HEK293 (cell line): Measurements from ENCODE around the gene MYO1E.

ENCODE experiments used
- CTCF ChIA-PET: fragments of 350-600 bp; formaldehyde crosslinking; extraction: SDS; loops from one replicate; lab custom pipeline; 2021; ENCODE audit warnings: antibody characterized with exemption; lab: Yijun Ruan, JAX
- POLR2A ChIA-PET: fragments of 300-600 bp; formaldehyde crosslinking; extraction: SDS; loops from one replicate; lab custom pipeline; 2020; ENCODE audit warnings: antibody characterized with exemption, inconsistent platforms; lab: Yijun Ruan, JAX
- H3K27ac ChIP-seq: fragments of 200-500 bp; sonication (Bioruptor generic); 2 replicates; pipeline ENCODE4 v1.5.1; 2014; ENCODE audit warnings: low read depth, low read length, control low read depth, inconsistent platforms; ENCODE audit errors: extremely low read depth
- H3K36me3 ChIP-seq, 2 experiments: fragments of 200-500 bp in 1 of 2; sonication (Bioruptor generic) in 1 of 2; 1 replicate in 1 of 2; 2 replicates in 1 of 2; pipeline ENCODE4 v1.5.1; 2014 to 2017; ENCODE audit warnings: inconsistent platforms in 2 of 2, low read length in 2 of 2; ENCODE audit not compliant: control insufficient read depth in 2 of 2, insufficient read depth in 1 of 2
- H3K4me1 ChIP-seq: fragments of 200-500 bp; sonication (Bioruptor generic); 2 replicates; pipeline ENCODE4 v1.5.1; 2014; ENCODE audit warnings: mild to moderate bottlenecking, low read length, inconsistent platforms; ENCODE audit not compliant: control insufficient read depth, insufficient read depth
- H3K4me3 ChIP-seq: 2 replicates; pipeline ENCODE4 v1.5.1; 2011; ENCODE audit warnings: low read depth, mild to moderate bottlenecking, control low read depth, low read length, moderate library complexity
- H3K9me3 ChIP-seq: fragments of 200-500 bp; sonication (Bioruptor generic); 2 replicates; pipeline ENCODE4 v1.5.1; 2014; ENCODE audit warnings: low read depth, low read length, inconsistent platforms; ENCODE audit not compliant: control insufficient read depth, insufficient read depth
- IKZF3 ChIP-seq: fragments of 450-650 bp; IDR thresholded peaks from 2 replicates; pipeline ENCODE4 v1.5.0; 2018; ENCODE audit warnings: missing biosample characterization, mild to moderate bottlenecking, missing genetic modification characterization, moderate library complexity
- KLF1 ChIP-seq: fragments of 450-650 bp; formaldehyde crosslinking; IDR thresholded peaks from 2 replicates; pipeline ENCODE4 v1.5.1; 2016; ENCODE audit warnings: missing biosample characterization, missing genetic modification characterization
- OSR2 ChIP-seq: fragments of 450-650 bp; formaldehyde crosslinking; IDR thresholded peaks from 2 replicates; pipeline ENCODE4 v1.5.1; 2016; ENCODE audit warnings: missing biosample characterization, missing genetic modification characterization
- RBAK ChIP-seq: fragments of 450-650 bp; formaldehyde crosslinking; IDR thresholded peaks from 2 replicates; pipeline ENCODE4 v1.5.1; 2016; ENCODE audit warnings: missing biosample characterization, missing genetic modification characterization
- YY2 ChIP-seq: fragments of 450-650 bp; formaldehyde crosslinking; IDR thresholded peaks from 2 replicates; pipeline ENCODE4 v1.5.1; 2016; ENCODE audit warnings: missing biosample characterization, missing genetic modification characterization
- ZFP3 ChIP-seq: fragments of 450-650 bp; formaldehyde crosslinking; IDR thresholded peaks from 2 replicates; pipeline ENCODE4 v1.5.1; 2016; ENCODE audit warnings: low read depth, missing biosample characterization, missing genetic modification characterization
- ZNF133 ChIP-seq: fragments of 450-650 bp; formaldehyde crosslinking; IDR thresholded peaks from 2 replicates; pipeline ENCODE4 v1.5.1; 2016; ENCODE audit warnings: missing biosample characterization, missing genetic modification characterization
- ZNF138 ChIP-seq: fragments of 450-650 bp; formaldehyde crosslinking; IDR thresholded peaks from 2 replicates; pipeline ENCODE4 v1.5.1; 2016; ENCODE audit warnings: missing biosample characterization, missing genetic modification characterization, borderline replicate concordance
- ZNF266 ChIP-seq: fragments of 450-650 bp; formaldehyde crosslinking; IDR thresholded peaks from 2 replicates; pipeline ENCODE4 v1.5.1; 2016; ENCODE audit warnings: missing biosample characterization, missing genetic modification characterization, low read depth
- ZNF274 ChIP-seq, 2 experiments: fragments of 200-500 bp in 1 of 2; fragments of 450-650 bp in 1 of 2; sonication (Bioruptor generic) in 1 of 2; formaldehyde crosslinking in 1 of 2; IDR thresholded peaks; 2 replicates each; pipeline versions ENCODE4 v1.5.1 to v1.6.1; 2014 to 2016; ENCODE audit warnings: borderline replicate concordance in 1 of 2, inconsistent platforms in 1 of 2, low read length in 1 of 2, missing biosample characterization in 1 of 2, missing genetic modification characterization in 1 of 2
- ZNF302 ChIP-seq: fragments of 450-650 bp; formaldehyde crosslinking; IDR thresholded peaks from 2 replicates; pipeline ENCODE4 v1.5.1; 2016; ENCODE audit warnings: missing biosample characterization, missing genetic modification characterization, low read depth
- ZNF394 ChIP-seq: fragments of 450-650 bp; formaldehyde crosslinking; IDR thresholded peaks from 2 replicates; pipeline ENCODE4 v1.5.1; 2016; ENCODE audit warnings: missing biosample characterization, missing genetic modification characterization, mild to moderate bottlenecking, moderate library complexity, borderline replicate concordance
- ZNF404 ChIP-seq: fragments of 450-650 bp; formaldehyde crosslinking; IDR thresholded peaks from 2 replicates; pipeline ENCODE4 v1.5.1; 2017; ENCODE audit warnings: missing biosample characterization, missing genetic modification characterization
- ZNF423 ChIP-seq: fragments of 450-650 bp; formaldehyde crosslinking; IDR thresholded peaks from 2 replicates; pipeline ENCODE4 v1.5.1; 2016; ENCODE audit warnings: missing biosample characterization, missing genetic modification characterization
- ZNF514 ChIP-seq: fragments of 450-650 bp; formaldehyde crosslinking; IDR thresholded peaks from 2 replicates; pipeline ENCODE4 v1.5.1; 2016; ENCODE audit warnings: missing biosample characterization, missing genetic modification characterization
- ZNF585B ChIP-seq: fragments of 450-650 bp; formaldehyde crosslinking; IDR thresholded peaks from 2 replicates; pipeline ENCODE4 v1.5.1; 2016; ENCODE audit warnings: missing biosample characterization, missing genetic modification characterization
- ZNF624 ChIP-seq: fragments of 450-650 bp; formaldehyde crosslinking; IDR thresholded peaks from 2 replicates; pipeline ENCODE4 v1.5.1; 2017; ENCODE audit warnings: missing biosample characterization, missing genetic modification characterization
- ZNF654 ChIP-seq: fragments of 450-650 bp; formaldehyde crosslinking; IDR thresholded peaks from 2 replicates; pipeline ENCODE4 v1.5.1; 2016; ENCODE audit warnings: low read depth, missing biosample characterization, missing genetic modification characterization
- ZNF658 ChIP-seq: fragments of 450-650 bp; formaldehyde crosslinking; IDR thresholded peaks from 2 replicates; pipeline ENCODE4; 2016; ENCODE audit warnings: missing biosample characterization, missing genetic modification characterization
- ZNF664 ChIP-seq: fragments of 450-650 bp; formaldehyde crosslinking; IDR thresholded peaks from 2 replicates; pipeline ENCODE4 v1.5.1; 2016; ENCODE audit warnings: missing biosample characterization, missing genetic modification characterization
- TF ChIP-seq, protein P1 (sequence below): fragments of 450-650 bp; formaldehyde crosslinking; IDR thresholded peaks from 2 replicates; pipeline ENCODE4 v1.5.1; 2016; ENCODE audit warnings: missing biosample characterization, missing genetic modification characterization
- TF ChIP-seq, protein P2 (sequence below): fragments of 450-650 bp; formaldehyde crosslinking; IDR thresholded peaks from 2 replicates; pipeline ENCODE4 v1.5.1; 2017; ENCODE audit warnings: missing biosample characterization, missing genetic modification characterization
- TF ChIP-seq, protein P3 (sequence below): fragments of 450-650 bp; formaldehyde crosslinking; optimal IDR thresholded peaks from 2 replicates; pipeline ENCODE3; 2016; ENCODE audit warnings: missing biosample characterization, mild to moderate bottlenecking, missing genetic modification characterization
- TF ChIP-seq, protein P4 (sequence below): fragments of 450-650 bp; formaldehyde crosslinking; IDR thresholded peaks from 2 replicates; pipeline ENCODE4 v1.5.1; 2016; ENCODE audit warnings: missing biosample characterization, missing genetic modification characterization

Gene MYO1E

DNA sequence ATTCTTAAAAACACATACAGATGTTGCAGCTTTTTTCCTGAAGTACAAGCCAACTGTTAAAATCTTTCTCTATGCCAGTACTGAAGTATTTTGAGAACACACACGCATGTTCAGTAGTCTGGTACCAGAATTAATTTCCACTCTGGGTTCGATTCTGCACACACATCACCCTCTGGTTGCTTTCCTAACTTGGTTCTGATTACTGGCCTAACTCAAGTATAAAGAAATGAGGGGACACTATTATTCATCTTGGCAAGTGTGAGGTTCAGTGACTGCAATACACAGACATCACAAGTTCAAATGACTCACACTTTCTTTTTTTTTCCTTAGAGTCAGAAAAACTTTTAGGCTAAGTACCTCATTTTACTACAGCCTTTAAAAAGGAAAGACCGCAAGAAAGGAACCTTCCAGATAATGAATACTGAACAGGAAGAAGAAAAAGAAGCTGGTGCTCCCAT is 203.4 kb downstream of the MYO1E start:
- CTCF ChIA-PET: interaction anchor here (0.6 kb wide), 2 partner anchors 254 to 355 kb away, joined by 4 read pairs; no protein-coding TSS in a partner anchor

DNA sequence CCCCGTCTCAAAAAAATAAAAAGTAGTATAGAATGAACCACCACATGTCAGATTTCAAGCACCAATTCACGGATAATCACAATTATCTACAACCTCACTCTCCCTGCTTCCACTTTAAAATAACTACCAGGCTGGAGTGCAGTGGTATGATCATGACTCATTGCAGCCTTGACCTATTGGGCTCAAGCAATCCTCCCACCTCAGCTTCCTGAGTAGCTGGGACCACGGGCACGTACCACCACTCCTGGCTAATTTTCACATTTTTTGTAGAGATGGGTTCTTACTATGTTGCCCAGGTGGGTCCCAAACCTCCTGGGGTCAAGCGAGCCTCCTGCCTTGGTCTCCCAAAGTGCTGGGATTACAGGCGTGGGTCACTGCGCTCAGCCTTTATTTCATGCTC is 204.1 kb downstream of the MYO1E start:
- no peak overlapping the region for H3K27ac ChIP-seq
- H3K9me3 ChIP-seq: no peaks in the 10 kb centered on the region
- no peak overlapping the region for H3K4me3 ChIP-seq
- H3K36me3 ChIP-seq: peaks cover 0 to 5% of the 10 kb centered on the region in 2 experiments; a peak in 2 of 3 replicates
- ChIA-PET POLR2A (no interaction called here), CTCF (no interaction called here)
- TF ChIP-seq ZNF133 (tag by site-specific recombination) (no peak), OSR2 (tag by site-specific recombination) (0 out of 2 replicates have a peak, but pooled peaks have one; percentile 14), ZFP3 (no peak)
- H3K4me1 ChIP-seq: peaks cover 5% of the 10 kb centered on the region; the same call in 1 of the 2 replicates

More for the DNA sequence above, 203.4 kb downstream of the MYO1E start:
- POLR2A ChIA-PET: no interaction called here
- Histone ChIP-seq H3K9me3 (no peaks in the 10 kb centered on the region), H3K4me1 (peaks cover 5% of the 10 kb centered on the region; the same call in 1 of the 2 replicates), H3K4me3 (no peak overlapping the region), H3K36me3 (peaks cover 0 to 5% of the 10 kb centered on the region in 2 experiments; a peak in 2 of 3 replicates), H3K27ac (no peak overlapping the region)
- no peak for TF ChIP-seq RBAK (tag by site-specific recombination)
- no peak for TF ChIP-seq KLF1
- TF ChIP-seq, protein P1, sequence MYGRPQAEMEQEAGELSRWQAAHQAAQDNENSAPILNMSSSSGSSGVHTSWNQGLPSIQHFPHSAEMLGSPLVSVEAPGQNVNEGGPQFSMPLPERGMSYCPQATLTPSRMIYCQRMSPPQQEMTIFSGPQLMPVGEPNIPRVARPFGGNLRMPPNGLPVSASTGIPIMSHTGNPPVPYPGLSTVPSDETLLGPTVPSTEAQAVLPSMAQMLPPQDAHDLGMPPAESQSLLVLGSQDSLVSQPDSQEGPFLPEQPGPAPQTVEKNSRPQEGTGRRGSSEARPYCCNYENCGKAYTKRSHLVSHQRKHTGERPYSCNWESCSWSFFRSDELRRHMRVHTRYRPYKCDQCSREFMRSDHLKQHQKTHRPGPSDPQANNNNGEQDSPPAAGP: no peak
- TF ChIP-seq ZNF266 (tag by site-specific recombination): no peak
- TF ChIP-seq YY2 (tag by site-specific recombination): no peak
- TF ChIP-seq ZNF274 (IDR thresholded peaks at IDR 0.05; ENCODE audit: low read length): no peak
- no peak for TF ChIP-seq ZNF274 (tag by site-specific recombination; IDR thresholded peaks at IDR 0.05; ENCODE audit: borderline replicate concordance)
- TF ChIP-seq ZNF514 (tag by site-specific recombination): no peak
- no peak for TF ChIP-seq ZNF394 (tag by site-specific recombination)
- TF ChIP-seq, protein P2, sequence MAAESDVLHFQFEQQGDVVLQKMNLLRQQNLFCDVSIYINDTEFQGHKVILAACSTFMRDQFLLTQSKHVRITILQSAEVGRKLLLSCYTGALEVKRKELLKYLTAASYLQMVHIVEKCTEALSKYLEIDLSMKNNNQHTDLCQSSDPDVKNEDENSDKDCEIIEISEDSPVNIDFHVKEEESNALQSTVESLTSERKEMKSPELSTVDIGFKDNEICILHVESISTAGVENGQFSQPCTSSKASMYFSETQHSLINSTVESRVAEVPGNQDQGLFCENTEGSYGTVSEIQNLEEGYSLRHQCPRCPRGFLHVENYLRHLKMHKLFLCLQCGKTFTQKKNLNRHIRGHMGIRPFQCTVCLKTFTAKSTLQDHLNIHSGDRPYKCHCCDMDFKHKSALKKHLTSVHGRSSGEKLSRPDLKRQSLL (tag by site-specific recombination): no peak
- no peak for TF ChIP-seq IKZF3 (tag by site-specific recombination)
- no peak for TF ChIP-seq ZNF654

DNA sequence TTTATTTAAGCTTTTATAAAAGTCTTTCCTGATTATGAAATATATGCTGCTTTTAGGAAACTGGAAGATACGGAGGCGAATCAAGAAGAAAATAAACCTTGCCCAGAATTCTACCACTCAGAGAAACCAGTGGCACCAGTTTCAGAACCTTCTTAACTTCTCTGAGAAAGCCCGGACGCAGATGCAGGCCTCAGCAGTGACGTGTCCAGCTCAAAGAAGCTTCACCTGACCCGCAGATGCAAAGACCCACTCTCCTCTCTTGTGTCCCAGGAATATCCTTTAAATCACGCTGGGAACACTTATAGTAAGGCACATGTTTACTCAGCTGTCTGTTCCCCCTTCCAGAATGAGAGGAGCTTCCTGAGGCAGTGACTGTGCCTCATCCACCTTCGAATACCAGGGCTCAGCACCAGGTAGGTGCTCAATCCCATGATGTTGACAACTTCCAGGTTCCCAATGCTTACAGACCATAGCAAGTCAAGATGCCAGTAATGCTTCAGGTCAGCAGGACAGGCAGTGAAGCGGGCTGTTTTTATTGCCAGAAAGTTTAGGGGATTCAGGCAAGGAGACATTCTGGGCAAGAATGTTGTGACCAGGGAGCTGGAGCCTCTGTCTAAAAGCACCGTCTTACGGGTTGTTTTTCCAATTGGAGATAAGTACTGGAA is 205.9 kb downstream of the MYO1E start:
- no peak overlapping the region for H3K27ac ChIP-seq
- H3K4me3 ChIP-seq: no peak overlapping the region
- H3K4me1 ChIP-seq: peaks cover 5% of the 10 kb centered on the region; the same call in 1 of the 2 replicates
- CTCF ChIA-PET: interaction anchor here (0.6 to 1.8 kb wide), 3 partner anchors 8 to 334 kb away, joined by 3 to 13 read pairs (median 4); no protein-coding TSS in a partner anchor
- H3K9me3 ChIP-seq: no peaks in the 10 kb centered on the region
- TF ChIP-seq ZNF404 (no peak), ZNF624 (no peak), ZNF423 (no peak), ZNF302 (no peak), ZNF585B (no peak), ZNF658 (tag by site-specific recombination) (no peak), ZNF664 (tag by site-specific recombination) (no peak), ZNF138 (tag by site-specific recombination) (no peak), OSR2 (tag by site-specific recombination) (no peak)
- TF ChIP-seq, protein P3, sequence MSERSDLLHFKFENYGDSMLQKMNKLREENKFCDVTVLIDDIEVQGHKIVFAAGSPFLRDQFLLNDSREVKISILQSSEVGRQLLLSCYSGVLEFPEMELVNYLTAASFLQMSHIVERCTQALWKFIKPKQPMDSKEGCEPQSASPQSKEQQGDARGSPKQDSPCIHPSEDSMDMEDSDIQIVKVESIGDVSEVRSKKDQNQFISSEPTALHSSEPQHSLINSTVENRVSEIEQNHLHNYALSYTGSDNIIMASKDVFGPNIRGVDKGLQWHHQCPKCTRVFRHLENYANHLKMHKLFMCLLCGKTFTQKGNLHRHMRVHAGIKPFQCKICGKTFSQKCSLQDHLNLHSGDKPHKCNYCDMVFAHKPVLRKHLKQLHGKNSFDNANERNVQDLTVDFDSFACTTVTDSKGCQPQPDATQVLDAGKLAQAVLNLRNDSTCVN (tag by site-specific recombination): no peak
- TF ChIP-seq, protein P4, sequence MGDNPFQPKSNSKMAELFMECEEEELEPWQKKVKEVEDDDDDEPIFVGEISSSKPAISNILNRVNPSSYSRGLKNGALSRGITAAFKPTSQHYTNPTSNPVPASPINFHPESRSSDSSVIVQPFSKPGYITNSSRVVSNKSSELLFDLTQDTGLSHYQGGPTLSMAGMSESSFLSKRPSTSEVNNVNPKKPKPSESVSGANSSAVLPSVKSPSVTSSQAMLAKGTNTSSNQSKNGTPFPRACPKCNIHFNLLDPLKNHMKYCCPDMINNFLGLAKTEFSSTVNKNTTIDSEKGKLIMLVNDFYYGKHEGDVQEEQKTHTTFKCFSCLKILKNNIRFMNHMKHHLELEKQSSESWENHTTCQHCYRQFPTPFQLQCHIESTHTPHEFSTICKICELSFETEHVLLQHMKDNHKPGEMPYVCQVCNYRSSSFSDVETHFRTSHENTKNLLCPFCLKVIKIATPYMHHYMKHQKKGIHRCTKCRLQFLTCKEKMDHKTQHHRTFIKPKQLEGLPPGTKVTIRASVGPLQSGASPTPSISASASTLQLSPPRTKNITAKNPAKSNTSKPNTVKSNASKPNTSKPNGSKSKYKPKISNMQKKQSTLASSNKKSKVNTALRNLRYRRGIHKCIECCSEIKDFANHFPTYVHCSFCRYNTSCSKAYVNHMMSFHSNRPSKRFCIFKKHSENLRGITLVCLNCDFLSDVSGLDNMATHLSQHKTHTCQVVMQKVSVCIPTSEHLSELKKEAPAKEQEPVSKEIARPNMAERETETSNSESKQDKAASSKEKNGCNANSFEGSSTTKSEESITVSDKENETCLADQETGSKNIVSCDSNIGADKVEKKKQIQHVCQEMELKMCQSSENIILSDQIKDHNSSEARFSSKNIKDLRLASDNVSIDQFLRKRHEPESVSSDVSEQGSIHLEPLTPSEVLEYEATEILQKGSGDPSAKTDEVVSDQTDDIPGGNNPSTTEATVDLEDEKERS (tag by site-specific recombination): no peak
- POLR2A ChIA-PET: no interaction called here
- peaks cover 4 to 5% of the 10 kb centered on the region in 2 experiments; a peak in 2 of 3 replicates for H3K36me3 ChIP-seq
